H9 (cell line): ENCODE measurements around the gene SDK1. TPM values are rescaled to one million over a fixed set of nuclear protein-coding genes. Genes with fewer than 3 reads are reported as not detected.
A peak's percentile ranks its signal among the peaks of the same experiment; 100 is the strongest.

Source experiments
- DNase-seq: peaks from one replicate; pipeline ENCODE4 v3.0.0-alpha.2; 2017
- H2AFZ ChIP-seq: one replicate; pipeline ENCODE4 v1.6.1; 2013; ENCODE audit warnings: mild to moderate bottlenecking, low read length, control low read depth, moderate library complexity
- H2AK5ac ChIP-seq: 2 replicates; pipeline ENCODE4 v1.6.1; 2013; ENCODE audit warnings: low read length, control low read depth, mixed read lengths; ENCODE audit not compliant: insufficient read length
- H2BK120ac ChIP-seq: one replicate; pipeline ENCODE4 v1.6.1; 2013; ENCODE audit warnings: low read depth, mild to moderate bottlenecking, low read length, control low read depth, inconsistent platforms; ENCODE audit not compliant: poor library complexity, severe bottlenecking
- H2BK12ac ChIP-seq: 2 replicates; pipeline ENCODE4 v1.6.1; 2013; ENCODE audit warnings: low read length, control low read depth, mixed read lengths, low read depth; ENCODE audit not compliant: insufficient read length
- H2BK15ac ChIP-seq: 2 replicates; pipeline ENCODE4 v1.6.1; 2013; ENCODE audit warnings: low read depth, low read length, control low read depth
- H2BK20ac ChIP-seq: one replicate; pipeline ENCODE4 v1.6.1; 2013; ENCODE audit warnings: low read depth, mild to moderate bottlenecking, low read length, control low read depth, inconsistent platforms; ENCODE audit not compliant: poor library complexity, severe bottlenecking
- H2BK5ac ChIP-seq: 2 replicates; pipeline ENCODE4 v1.6.1; 2013; ENCODE audit warnings: low read length, control low read depth, mixed read lengths; ENCODE audit not compliant: insufficient read length
- H3K14ac ChIP-seq: 2 replicates; pipeline ENCODE4 v1.6.1; 2013; ENCODE audit warnings: low read length, control low read depth; ENCODE audit not compliant: insufficient read depth
- H3K18ac ChIP-seq: 2 replicates; pipeline ENCODE4 v1.6.1; 2013; ENCODE audit warnings: low read depth, mild to moderate bottlenecking, mixed read lengths, low read length, control low read depth; ENCODE audit not compliant: insufficient read length
- H3K23ac ChIP-seq: 2 replicates; pipeline ENCODE4 v1.6.1; 2013; ENCODE audit warnings: low read length, control low read depth, mixed read lengths, low read depth; ENCODE audit not compliant: insufficient read length
- H3K23me2 ChIP-seq: 2 replicates; pipeline ENCODE4 v1.6.1; 2013; ENCODE audit warnings: low read depth, mild to moderate bottlenecking, mixed read lengths, low read length, control low read depth; ENCODE audit not compliant: insufficient read length, poor library complexity, severe bottlenecking
- H3K27ac ChIP-seq: 2 replicates; pipeline ENCODE4 v1.5.1; 2013; ENCODE audit warnings: low read length, control low read depth, mixed read lengths, low read depth; ENCODE audit not compliant: insufficient read length
- H3K27me3 ChIP-seq: 2 replicates; pipeline ENCODE4 v1.6.1; 2013; ENCODE audit warnings: low read length, control low read depth, inconsistent platforms; ENCODE audit not compliant: insufficient read depth
- H3K4ac ChIP-seq: 2 replicates; pipeline ENCODE4 v1.6.1; 2013; ENCODE audit warnings: low read depth, mild to moderate bottlenecking, control low read depth, inconsistent platforms, low read length, moderate library complexity
- H3K4me1 ChIP-seq: 2 replicates; pipeline ENCODE4 v1.6.1; 2013; ENCODE audit warnings: low read length, control low read depth, inconsistent platforms; ENCODE audit not compliant: insufficient read depth
- H3K4me2 ChIP-seq: 2 replicates; pipeline ENCODE4 v1.6.1; 2013; ENCODE audit warnings: low read length, control low read depth, mixed read lengths; ENCODE audit not compliant: insufficient read length, insufficient read depth
- H3K56ac ChIP-seq: 2 replicates; pipeline ENCODE4 v1.6.1; 2013; ENCODE audit warnings: low read depth, mild to moderate bottlenecking, mixed read lengths, low read length, control low read depth; ENCODE audit not compliant: insufficient read length
- H3K79me1 ChIP-seq: 2 replicates; pipeline ENCODE4 v1.6.1; 2013; ENCODE audit warnings: low read depth, mild to moderate bottlenecking, moderate library complexity, low read length, control low read depth, inconsistent platforms; ENCODE audit not compliant: insufficient read depth, poor library complexity, severe bottlenecking
- H3K79me2 ChIP-seq: 2 replicates; pipeline ENCODE4 v1.6.1; 2013; ENCODE audit warnings: low read length, control low read depth, inconsistent platforms; ENCODE audit not compliant: insufficient read depth
- H3K9ac ChIP-seq: 2 replicates; pipeline ENCODE4 v1.6.1; 2013; ENCODE audit warnings: low read length, control low read depth, mixed read lengths; ENCODE audit not compliant: insufficient read length; ENCODE audit errors: extremely low read depth
- H3K9me3 ChIP-seq: one replicate; pipeline ENCODE4 v1.6.1; 2013; ENCODE audit warnings: low read depth, low read length, inconsistent platforms; ENCODE audit not compliant: control insufficient read depth
- H3T11ph ChIP-seq: one replicate; pipeline ENCODE4 v1.6.1; 2013; ENCODE audit warnings: mild to moderate bottlenecking, low read length, control low read depth, inconsistent platforms
- H4K20me1 ChIP-seq: one replicate; pipeline ENCODE4 v1.6.1; 2013; ENCODE audit not compliant: control insufficient read depth, insufficient read length, insufficient read depth
- H4K5ac ChIP-seq: 2 replicates; pipeline ENCODE4 v1.6.1; 2013; ENCODE audit warnings: low read depth, mild to moderate bottlenecking, mixed read lengths, low read length, control low read depth; ENCODE audit not compliant: insufficient read length
- H4K8ac ChIP-seq: replicated peaks from 2 replicates; pipeline ENCODE4 v1.6.1; 2013; ENCODE audit warnings: low read length, control low read depth, mixed read lengths, low read depth; ENCODE audit not compliant: insufficient read length
- H4K91ac ChIP-seq: 2 replicates; pipeline ENCODE4 v1.6.1; 2013; ENCODE audit warnings: low read depth, mild to moderate bottlenecking, moderate library complexity, mixed read lengths, low read length, control low read depth; ENCODE audit not compliant: insufficient read length
- H3K27ac Mint-ChIP-seq, 3 experiments: 2 replicates in 2 of 3; 3 replicates in 1 of 3; pipeline ENCODE4 v1.8.0; 2020 to 2021; ENCODE audit warnings: mixed read lengths in 3 of 3, mild to moderate bottlenecking in 1 of 3, moderate library complexity in 1 of 3
- H3K27me3 Mint-ChIP-seq: 2 replicates; pipeline ENCODE4 v1.8.0; 2021; ENCODE audit warnings: low read depth, mild to moderate bottlenecking, moderate library complexity, mixed read lengths
- H3K36me3 Mint-ChIP-seq, 3 experiments: 2 replicates in 2 of 3; 3 replicates in 1 of 3; pipeline ENCODE4 v1.8.0; 2020 to 2021; ENCODE audit warnings: low read depth in 3 of 3, mixed read lengths in 3 of 3; ENCODE audit not compliant: insufficient read depth in 1 of 3
- H3K4me1 Mint-ChIP-seq, 2 experiments: 2 replicates each; pipeline ENCODE4 v1.8.0; 2020; ENCODE audit warnings: mixed read lengths in 2 of 2
- H3K4me3 Mint-ChIP-seq, 2 experiments: 2 replicates in 1 of 2; 3 replicates in 1 of 2; pipeline ENCODE4 v1.8.0; 2020 to 2021; ENCODE audit warnings: mild to moderate bottlenecking in 2 of 2, mixed read lengths in 2 of 2, moderate library complexity in 1 of 2
- H3K9me3 Mint-ChIP-seq, 2 experiments: 2 replicates in 1 of 2; 3 replicates in 1 of 2; pipeline ENCODE4 v1.8.0; 2020; ENCODE audit warnings: mild to moderate bottlenecking in 2 of 2, mixed read lengths in 2 of 2, moderate library complexity in 1 of 2
- WGBS: extraction: QIAGEN DNeasy Blood & Tissue Kit; methylation state at CpG from one replicate; pipeline ENCODE4 v1.1.7; 2013; ENCODE audit warnings: missing lambda C conversion rate, low lambda C conversion rate, mixed read lengths; ENCODE audit not compliant: insufficient read length; ENCODE audit errors: extremely low coverage; 5-methylcytosine and 5-hydroxymethylcytosine counted together
- total RNA-seq: library from RNA; stranded (reverse); gene quantifications from 2 replicates; pipeline ENCODE4 v1.2.1, GENCODE V29; 2021
- TF ChIP-seq, protein P1 (sequence below): fragments of 200-600 bp; sonication (generic); conservative IDR thresholded peaks from 3 replicates; pipeline ENCODE4 v1.8.0; 2021; ENCODE audit warnings: antibody characterized with exemption, mild to moderate bottlenecking

SDK1 gene
- total RNA-seq, 1 experiment from 2014 or later, result 8.7 TPM

DNA sequence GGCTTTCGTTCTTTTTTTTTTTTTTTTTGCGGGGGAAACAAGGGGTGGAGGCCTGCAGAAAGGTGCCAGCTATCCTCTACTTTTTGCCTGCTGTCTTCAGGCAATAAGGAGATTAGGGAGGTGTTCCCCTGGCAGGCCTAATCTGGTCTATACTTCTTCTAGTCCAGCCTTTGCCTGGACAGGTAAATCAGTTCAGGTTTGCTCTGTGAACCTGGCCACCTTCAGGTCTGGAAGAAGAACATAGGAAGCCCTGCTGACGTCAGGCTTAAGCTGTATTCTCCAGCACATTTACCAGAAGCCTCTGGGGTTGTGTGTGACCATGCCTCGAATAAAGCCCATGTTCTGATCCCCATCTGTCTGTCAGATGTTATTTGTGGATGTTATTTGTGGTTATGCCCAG is 115.4 kb downstream of the SDK1 start:
- no peak overlapping the region for H2BK120ac ChIP-seq
- no peak overlapping the region for H3K27ac ChIP-seq
- no peak overlapping the region for H4K91ac ChIP-seq

More for the DNA sequence above, 115.4 kb downstream of the SDK1 start:
- Histone ChIP-seq H3K4ac (no peak overlapping the region), H3K18ac (no peak overlapping the region), H2BK12ac (no peak overlapping the region), H3K9ac (no peak overlapping the region), H3K79me1 (no peaks in the 10 kb centered on the region), H3K9me3 (no peaks in the 10 kb centered on the region), H4K5ac (no peak overlapping the region), H2BK5ac (no peak overlapping the region), H2AK5ac (no peak overlapping the region), H3T11ph (no peak overlapping the region), H2BK15ac (no peak overlapping the region), H3K23me2 (no peaks in the 10 kb centered on the region), H2BK20ac (no peak overlapping the region), H2AFZ (no peak overlapping the region), H3K4me1 (no peaks in the 10 kb centered on the region), H3K79me2 (no peaks in the 10 kb centered on the region; the same call in 1 of the 2 replicates), H4K20me1 (no peaks in the 10 kb centered on the region), H3K4me2 (no peak overlapping the region), H3K23ac (no peak overlapping the region), H3K14ac (no peak overlapping the region), H4K8ac (no peak overlapping the region), H3K56ac (no peak overlapping the region), H3K27me3 (no peaks in the 10 kb centered on the region)
- TF ChIP-seq, protein P1, sequence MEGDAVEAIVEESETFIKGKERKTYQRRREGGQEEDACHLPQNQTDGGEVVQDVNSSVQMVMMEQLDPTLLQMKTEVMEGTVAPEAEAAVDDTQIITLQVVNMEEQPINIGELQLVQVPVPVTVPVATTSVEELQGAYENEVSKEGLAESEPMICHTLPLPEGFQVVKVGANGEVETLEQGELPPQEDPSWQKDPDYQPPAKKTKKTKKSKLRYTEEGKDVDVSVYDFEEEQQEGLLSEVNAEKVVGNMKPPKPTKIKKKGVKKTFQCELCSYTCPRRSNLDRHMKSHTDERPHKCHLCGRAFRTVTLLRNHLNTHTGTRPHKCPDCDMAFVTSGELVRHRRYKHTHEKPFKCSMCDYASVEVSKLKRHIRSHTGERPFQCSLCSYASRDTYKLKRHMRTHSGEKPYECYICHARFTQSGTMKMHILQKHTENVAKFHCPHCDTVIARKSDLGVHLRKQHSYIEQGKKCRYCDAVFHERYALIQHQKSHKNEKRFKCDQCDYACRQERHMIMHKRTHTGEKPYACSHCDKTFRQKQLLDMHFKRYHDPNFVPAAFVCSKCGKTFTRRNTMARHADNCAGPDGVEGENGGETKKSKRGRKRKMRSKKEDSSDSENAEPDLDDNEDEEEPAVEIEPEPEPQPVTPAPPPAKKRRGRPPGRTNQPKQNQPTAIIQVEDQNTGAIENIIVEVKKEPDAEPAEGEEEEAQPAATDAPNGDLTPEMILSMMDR, result no peak
- no peak for DNase-seq
- WGBS, result no CpG with 5 or more reads among the region's 4 CpGs
- H3K4me3 Mint-ChIP-seq, result no peak overlapping the region
- H3K4me1 Mint-ChIP-seq, result peaks cover 9% of the 10 kb centered on the region in 2 experiments
- H3K36me3 Mint-ChIP-seq, result no peaks in the 10 kb centered on the region
- H3K9me3 Mint-ChIP-seq, result no peaks in the 10 kb centered on the region; a peak in 1 of 5 replicates
- H3K27me3 Mint-ChIP-seq, result no peaks in the 10 kb centered on the region; the same call in 1 of the 2 replicates
- H3K27ac Mint-ChIP-seq, result peak overlapping the region in 2 of 3 experiments; percentile 49 to 56; a peak in 1 of 7 replicates
